Measurements from ENCODE around the gene CHCHD6.

DNA sequence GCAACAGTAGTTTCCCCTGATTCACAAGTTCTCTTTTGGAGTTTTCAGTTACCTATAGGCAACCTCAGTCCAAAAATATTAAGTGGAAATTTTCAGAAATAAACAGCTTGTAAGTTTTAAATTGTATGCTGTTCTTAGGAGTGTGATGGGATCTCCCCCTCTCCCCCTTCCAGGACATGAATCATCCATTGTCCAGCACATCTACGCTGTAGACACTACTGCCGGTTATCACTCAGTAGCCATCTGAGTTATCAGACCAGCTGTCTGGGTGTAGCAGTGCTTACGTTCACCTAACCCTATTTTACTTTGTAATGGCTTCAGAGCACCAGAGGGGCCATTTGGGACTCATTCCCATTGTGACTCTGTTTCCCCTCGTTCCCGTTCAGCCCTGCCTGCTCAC is 182.2 kb downstream of the CHCHD6 start:
- TF ChIP-seq, protein P1, sequence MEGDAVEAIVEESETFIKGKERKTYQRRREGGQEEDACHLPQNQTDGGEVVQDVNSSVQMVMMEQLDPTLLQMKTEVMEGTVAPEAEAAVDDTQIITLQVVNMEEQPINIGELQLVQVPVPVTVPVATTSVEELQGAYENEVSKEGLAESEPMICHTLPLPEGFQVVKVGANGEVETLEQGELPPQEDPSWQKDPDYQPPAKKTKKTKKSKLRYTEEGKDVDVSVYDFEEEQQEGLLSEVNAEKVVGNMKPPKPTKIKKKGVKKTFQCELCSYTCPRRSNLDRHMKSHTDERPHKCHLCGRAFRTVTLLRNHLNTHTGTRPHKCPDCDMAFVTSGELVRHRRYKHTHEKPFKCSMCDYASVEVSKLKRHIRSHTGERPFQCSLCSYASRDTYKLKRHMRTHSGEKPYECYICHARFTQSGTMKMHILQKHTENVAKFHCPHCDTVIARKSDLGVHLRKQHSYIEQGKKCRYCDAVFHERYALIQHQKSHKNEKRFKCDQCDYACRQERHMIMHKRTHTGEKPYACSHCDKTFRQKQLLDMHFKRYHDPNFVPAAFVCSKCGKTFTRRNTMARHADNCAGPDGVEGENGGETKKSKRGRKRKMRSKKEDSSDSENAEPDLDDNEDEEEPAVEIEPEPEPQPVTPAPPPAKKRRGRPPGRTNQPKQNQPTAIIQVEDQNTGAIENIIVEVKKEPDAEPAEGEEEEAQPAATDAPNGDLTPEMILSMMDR (IDR thresholded peaks at IDR 0.05; ENCODE audit: insufficient read depth, low read length, poor library complexity, severe bottlenecking) = no peak
- no peak for TF ChIP-seq EZH2phosphoT487 (conservative IDR thresholded peaks at IDR 0.05; ENCODE audit: low read length)
